GM12864 (cell line): ENCODE data around the gene LDLRAD1.
"Not testable (repeated sequence)": the region's sequence is repeated elsewhere in the genome, so short reads cannot be mapped to it uniquely, and the experiment has no call there.

Experiments
- DNase-seq: peaks from one replicate; pipeline ENCODE4 v3.0.0-alpha.2; 2011; ENCODE audit warnings: low read depth
- H3K4me3 ChIP-seq: 2 replicates; pipeline ENCODE4 v1.5.1; 2011; ENCODE audit warnings: mild to moderate bottlenecking, low read depth, low read length, control low read depth
- CTCF ChIP-seq: IDR thresholded peaks from 2 replicates; pipeline ENCODE4 v1.5.1; 2011; ENCODE audit warnings: low read depth, mild to moderate bottlenecking, moderate library complexity, low read length, control low read depth, inconsistent platforms; ENCODE audit errors: missing control alignments

The LDLRAD1 gene

DNA sequence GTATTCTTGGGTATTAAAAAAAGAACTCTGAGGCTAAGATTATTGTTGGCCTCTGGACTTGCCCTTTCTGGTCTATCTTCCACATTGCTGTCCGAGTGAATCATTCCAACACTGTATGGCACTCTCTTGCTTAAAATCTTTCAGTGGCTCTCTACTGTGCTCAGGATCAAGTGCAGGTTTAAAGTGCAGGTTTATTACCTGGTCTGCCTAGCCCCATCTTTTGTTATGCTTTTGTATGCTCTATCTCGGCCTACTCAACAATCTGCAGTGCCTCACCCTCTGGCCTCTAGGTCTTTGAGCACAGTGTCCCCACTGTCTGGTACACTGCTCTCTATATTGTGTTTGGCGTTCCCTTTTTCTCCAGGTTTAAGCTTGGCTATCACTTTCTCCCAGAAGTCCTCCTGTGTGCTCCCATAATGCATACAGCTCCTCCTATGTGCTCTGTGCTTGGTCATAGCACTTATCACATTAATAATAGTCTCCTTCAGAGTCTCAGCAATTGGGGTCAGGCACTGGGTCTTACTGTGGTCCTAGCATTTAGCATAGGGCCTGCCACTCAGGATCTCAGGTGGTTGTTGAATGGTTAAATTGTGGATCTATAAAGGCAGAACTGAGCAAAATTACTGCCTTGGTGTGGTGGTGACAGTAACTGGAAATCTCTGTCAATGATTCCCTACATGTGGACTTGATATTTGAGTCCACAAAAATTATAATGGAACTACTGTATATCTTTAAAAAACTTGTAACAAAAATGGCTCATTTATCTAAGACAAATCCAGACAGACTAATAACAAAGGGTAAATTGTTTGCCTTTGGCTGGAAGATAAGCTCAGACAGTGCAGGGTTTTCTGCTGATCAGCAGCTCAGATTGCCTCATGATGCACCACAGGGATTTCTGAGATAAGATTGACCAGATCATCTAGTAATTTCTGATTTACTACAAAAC is 10.6 kb upstream of the LDLRAD1 start:
- no peak for DNase-seq
- H3K4me3 ChIP-seq = no peak overlapping the region
- no peak for TF ChIP-seq CTCF

GRCh38 chr1:54027848-54028247 is 9.9 kb upstream of the LDLRAD1 start:
- DNase-seq = no peak
- H3K4me3 ChIP-seq = no peak overlapping the region
- no peak for TF ChIP-seq CTCF

GRCh38 chr1:54024811-54025210 is 6.8 kb upstream of the LDLRAD1 start:
- H3K4me3 ChIP-seq, DNase-seq: not testable (repeated sequence)

- no peak for TF ChIP-seq CTCF
- H3K4me3 ChIP-seq = no peak overlapping the region
- no peak for DNase-seq
Measured at GRCh38 chr1:54024358-54024757, 6.4 kb upstream of the LDLRAD1 start.

- H3K4me3 ChIP-seq, DNase-seq: not testable (repeated sequence)
Measured at GRCh38 chr1:54019562-54020176, 1.7 kb upstream of the LDLRAD1 start.

GRCh38 chr1:54018635-54019034 is 649 bp upstream of the LDLRAD1 start:
- no peak overlapping the region for H3K4me3 ChIP-seq
- no peak for DNase-seq
- no peak for TF ChIP-seq CTCF

GRCh38 chr1:54016343-54017282 is 1.4 kb downstream of the LDLRAD1 start:
- TF ChIP-seq CTCF = no peak
- H3K4me3 ChIP-seq = no peak overlapping the region
- no peak for DNase-seq
